Measurements from ENCODE around the gene PDGFRB. TPM values are rescaled to one million over a fixed set of nuclear protein-coding genes. Genes with fewer than 3 reads are reported as not detected.

Gene PDGFRB
- total and polyA plus RNA-seq, 2 of the 4 experiments (the other 2 are of a cell fraction), result 108 to 124 TPM

DNA sequence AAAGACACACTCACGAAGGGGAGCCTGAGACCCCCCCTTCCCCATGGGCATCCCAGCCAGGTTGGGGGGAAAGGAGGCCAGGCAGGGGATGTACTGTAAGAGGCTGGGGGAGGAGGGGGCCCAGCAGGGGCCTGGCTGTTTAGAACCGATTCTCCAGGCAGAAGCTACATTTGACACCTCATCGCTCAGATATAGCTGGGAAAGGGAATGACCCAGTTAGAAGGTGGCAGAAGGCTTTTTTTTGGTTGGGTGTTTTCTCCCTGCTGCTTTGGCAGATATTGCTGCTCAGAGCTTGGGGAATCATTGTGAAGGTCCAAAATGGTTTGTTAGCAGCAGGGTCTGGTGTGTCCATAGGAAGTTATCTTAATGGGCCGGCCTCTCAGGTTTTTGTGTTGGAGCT, 16.9 kb upstream of the PDGFRB start:
- no peak overlapping the region for H3K4me2 ChIP-seq (ENCODE audit: low read depth, low read length)
- H2AFZ ChIP-seq (replicated peaks; ENCODE audit: low read length, poor library complexity), result no peak overlapping the region
- H2AK9ac ChIP-seq (replicated peaks; ENCODE audit: low read depth, low read length, poor library complexity), result no peak overlapping the region
- H3K27ac ChIP-seq (ENCODE audit: insufficient read depth, low read length), result no peak overlapping the region
- no peak for ATAC-seq (ENCODE audit: low read depth)
- no peaks in the 10 kb centered on the region for H3K9me3 ChIP-seq (ENCODE audit: control insufficient read depth, insufficient read depth, low read length)
- no peak overlapping the region; the same call in 1 of the 2 replicates for H2BK120ac ChIP-seq (ENCODE audit: low read depth, low read length)
- H3K79me1 ChIP-seq (ENCODE audit: low read depth in 1 of 2, low read length in 2 of 2), result no peaks in the 10 kb centered on the region
- no peak overlapping the region for H3K23ac ChIP-seq (ENCODE audit: low read depth, low read length)
- peaks cover 26% of the 10 kb centered on the region for H3K27me3 ChIP-seq (ENCODE audit: control insufficient read depth, insufficient read depth, low read length)
- no peaks in the 10 kb centered on the region for H3K36me3 ChIP-seq (ENCODE audit: control insufficient read depth, insufficient read depth, low read length)
- no peak overlapping the region for H3K4ac ChIP-seq (ENCODE audit: low read depth, low read length)
- H3K9ac ChIP-seq (ENCODE audit: low read depth, low read length), result no peak overlapping the region
- no peak for DNase-seq
- no peaks in the 10 kb centered on the region for H4K20me1 ChIP-seq (ENCODE audit: insufficient read depth, low read length)
- H4K8ac ChIP-seq (ENCODE audit: low read depth in 2 of 2, low read length in 2 of 2), result no peak overlapping the region
- dilution Hi-C loops (cut with HindIII; ENCODE audit: low sequenced_read_pairs, unreplicated experiment) (no loop called here), in situ Hi-C loops (cut with MboI; ENCODE audit: low sequenced_read_pairs) (loop anchor here (5.0 kb wide), 1 partner anchor 35 kb away; no protein-coding TSS in a partner anchor), intact Hi-C loops (cut with micrococcal nuclease) (no loop called here)
- no peak overlapping the region for H3K18ac ChIP-seq (ENCODE audit: low read depth, low read length)
- ChIA-PET POLR2A (ENCODE audit: unreplicated experiment) (no interaction called here), CTCF (interaction anchor here (0.5 kb wide), 1 partner anchor 420 kb away, joined by 3 read pairs; no protein-coding TSS in a partner anchor)
- peaks cover 15% of the 10 kb centered on the region for H3K9me1 ChIP-seq (ENCODE audit: insufficient read depth, low read length)
- WGBS, 2 experiments (ENCODE audit: extremely low coverage in 2 of 2, insufficient read length in 1 of 2), result 100% methylated on average over 1 of the region's 4 CpGs; no CpG with 5 or more reads in 1 of the 2 experiments
- no peak overlapping the region for H2AK5ac ChIP-seq (ENCODE audit: low read depth, low read length)
- TF ChIP-seq POLR2A (IDR thresholded peaks at IDR 0.05; ENCODE audit: low read depth, low read length), result no peak
- no peak for TF ChIP-seq FOS (IDR thresholded peaks at IDR 0.05; ENCODE audit: low read depth, low read length)
- no peak for TF ChIP-seq MAZ (IDR thresholded peaks at IDR 0.05; ENCODE audit: borderline replicate concordance, low read depth, low read length)
- H2BK5ac ChIP-seq (ENCODE audit: low read depth, low read length, poor library complexity, severe bottlenecking), result no peak overlapping the region
- no peak overlapping the region for H2BK15ac ChIP-seq (ENCODE audit: low read depth, low read length)
- peaks cover 10% of the 10 kb centered on the region for H3K4me1 ChIP-seq (ENCODE audit: control insufficient read depth, insufficient read depth, low read length)
- H3K4me3 ChIP-seq (ENCODE audit: insufficient read depth, low read depth, low read length), result no peak overlapping the region
- no peak overlapping the region for H3K56ac ChIP-seq (ENCODE audit: extremely low read depth, insufficient read depth, low read length)
- BruUV-seq (replicated peaks), result no TSS peak
- no peak overlapping the region for H3K14ac ChIP-seq (replicated peaks; ENCODE audit: low read depth, low read length)
- H2BK20ac ChIP-seq (ENCODE audit: low read depth, low read length), result no peak overlapping the region
- H4K91ac ChIP-seq (ENCODE audit: insufficient read depth, low read depth, low read length), result no peak overlapping the region
- H4K5ac ChIP-seq (ENCODE audit: low read depth, low read length), result no peak overlapping the region
